ENCODE results near the gene TRAF2. TPM values are rescaled to one million over a fixed set of nuclear protein-coding genes. Genes with fewer than 3 reads are reported as not detected.

Gene TRAF2
- polyA plus RNA-seq, 3 donors: 1.6 to 6.1 (median 2.0) TPM

- H3K27ac ChIP-seq (ENCODE audit: low read depth in 1 of 2, low read length in 2 of 2): no peak overlapping the region
- H3K27me3 Mint-ChIP-seq (ENCODE audit: low read depth in 3 of 3): no peaks in the 10 kb centered on the region
- H3K27me3 ChIP-seq (ENCODE audit: control insufficient read depth in 2 of 2, insufficient read depth in 2 of 2, low read length in 2 of 2): no peaks in the 10 kb centered on the region
- H3K4me1 Mint-ChIP-seq: peaks cover 3% of the 10 kb centered on the region
- peaks cover 3 to 5% of the 10 kb centered on the region in 2 donors for H3K4me1 ChIP-seq (ENCODE audit: control insufficient read depth in 1 of 2, insufficient read depth in 2 of 2, low read length in 2 of 2)
- peaks cover 0 to 9% of the 10 kb centered on the region in 2 donors for H3K36me3 Mint-ChIP-seq
- peaks cover 0 to 5% of the 10 kb centered on the region in 2 donors for H3K36me3 ChIP-seq (replicated peaks in 1 of 2; ENCODE audit: control insufficient read depth in 1 of 2, insufficient read depth in 2 of 2, low read length in 2 of 2)
- WGBS (ENCODE audit: insufficient coverage): 88% methylated on average over 15 of the region's 23 CpGs
- H3K27ac Mint-ChIP-seq: no peak overlapping the region
- no peaks in the 10 kb centered on the region for H3K79me2 ChIP-seq (ENCODE audit: insufficient read depth, low read length)
- H3K9me3 ChIP-seq (replicated peaks in 1 of 2; ENCODE audit: control insufficient read depth in 1 of 2, insufficient read depth in 1 of 2, low read length in 2 of 2): no peaks in the 10 kb centered on the region
- no peak overlapping the region for H3K4me3 Mint-ChIP-seq
- intact Hi-C loops (cut with micrococcal nuclease): no loop called here
- peaks cover 20% of the 10 kb centered on the region for H4K20me1 ChIP-seq (ENCODE audit: insufficient read depth, low read length)
- no peak overlapping the region for H3K9ac ChIP-seq (ENCODE audit: insufficient read depth, low read length, poor library complexity, severe bottlenecking)
- H3K4me3 ChIP-seq (replicated peaks in 1 of 3; ENCODE audit: low read depth in 2 of 3, low read length in 3 of 3): no peak overlapping the region
- DNase-seq: no peak
- TF ChIP-seq, protein P1, sequence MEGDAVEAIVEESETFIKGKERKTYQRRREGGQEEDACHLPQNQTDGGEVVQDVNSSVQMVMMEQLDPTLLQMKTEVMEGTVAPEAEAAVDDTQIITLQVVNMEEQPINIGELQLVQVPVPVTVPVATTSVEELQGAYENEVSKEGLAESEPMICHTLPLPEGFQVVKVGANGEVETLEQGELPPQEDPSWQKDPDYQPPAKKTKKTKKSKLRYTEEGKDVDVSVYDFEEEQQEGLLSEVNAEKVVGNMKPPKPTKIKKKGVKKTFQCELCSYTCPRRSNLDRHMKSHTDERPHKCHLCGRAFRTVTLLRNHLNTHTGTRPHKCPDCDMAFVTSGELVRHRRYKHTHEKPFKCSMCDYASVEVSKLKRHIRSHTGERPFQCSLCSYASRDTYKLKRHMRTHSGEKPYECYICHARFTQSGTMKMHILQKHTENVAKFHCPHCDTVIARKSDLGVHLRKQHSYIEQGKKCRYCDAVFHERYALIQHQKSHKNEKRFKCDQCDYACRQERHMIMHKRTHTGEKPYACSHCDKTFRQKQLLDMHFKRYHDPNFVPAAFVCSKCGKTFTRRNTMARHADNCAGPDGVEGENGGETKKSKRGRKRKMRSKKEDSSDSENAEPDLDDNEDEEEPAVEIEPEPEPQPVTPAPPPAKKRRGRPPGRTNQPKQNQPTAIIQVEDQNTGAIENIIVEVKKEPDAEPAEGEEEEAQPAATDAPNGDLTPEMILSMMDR (IDR thresholded peaks at IDR 0.05): no peak
- no peaks in the 10 kb centered on the region for H3K9me3 Mint-ChIP-seq
- no peak overlapping the region for H2AFZ ChIP-seq (ENCODE audit: insufficient read depth, low read depth, low read length, poor library complexity, severe bottlenecking)
- H3K4me2 ChIP-seq (replicated peaks; ENCODE audit: extremely low read depth, low read length, poor library complexity, severe bottlenecking): no peak overlapping the region
Observed at GRCh38 chr9:136854842-136855460, 31.4 kb upstream of the TRAF2 start.

GRCh38 chr9:136855461-136856078 lies 30.7 kb upstream of the TRAF2 start:
- Histone ChIP-seq H3K4me3 (replicated peaks in 1 of 3; ENCODE audit: low read depth in 2 of 3, low read length in 3 of 3) (no peak overlapping the region), H3K27me3 (ENCODE audit: control insufficient read depth in 2 of 2, insufficient read depth in 2 of 2, low read length in 2 of 2) (no peaks in the 10 kb centered on the region), H2AFZ (ENCODE audit: insufficient read depth, low read depth, low read length, poor library complexity, severe bottlenecking) (no peak overlapping the region), H3K4me2 (replicated peaks; ENCODE audit: extremely low read depth, low read length, poor library complexity, severe bottlenecking) (no peak overlapping the region), H3K9me3 (replicated peaks in 1 of 2; ENCODE audit: control insufficient read depth in 1 of 2, insufficient read depth in 1 of 2, low read length in 2 of 2) (no peaks in the 10 kb centered on the region), H3K36me3 (replicated peaks in 1 of 2; ENCODE audit: control insufficient read depth in 1 of 2, insufficient read depth in 2 of 2, low read length in 2 of 2) (peaks cover 2 to 3% of the 10 kb centered on the region in 2 donors), H3K9ac (ENCODE audit: insufficient read depth, low read length, poor library complexity, severe bottlenecking) (no peak overlapping the region), H4K20me1 (ENCODE audit: insufficient read depth, low read length) (peaks cover 19% of the 10 kb centered on the region), H3K4me1 (ENCODE audit: control insufficient read depth in 1 of 2, insufficient read depth in 2 of 2, low read length in 2 of 2) (no peaks in the 10 kb centered on the region), H3K79me2 (ENCODE audit: insufficient read depth, low read length) (no peaks in the 10 kb centered on the region), H3K27ac (ENCODE audit: low read depth in 1 of 2, low read length in 2 of 2) (no peak overlapping the region)
- no peaks in the 10 kb centered on the region for H3K4me1 Mint-ChIP-seq
- no peak overlapping the region for H3K4me3 Mint-ChIP-seq
- no peak overlapping the region for H3K27ac Mint-ChIP-seq
- H3K27me3 Mint-ChIP-seq (ENCODE audit: low read depth in 3 of 3): no peaks in the 10 kb centered on the region
- no peaks in the 10 kb centered on the region for H3K9me3 Mint-ChIP-seq
- no peak for DNase-seq
- 88% methylated on average over 20 of the region's 26 CpGs for WGBS (ENCODE audit: insufficient coverage)
- TF ChIP-seq, protein P1 (IDR thresholded peaks at IDR 0.05): no peak
- peaks cover 2 to 11% of the 10 kb centered on the region in 2 donors for H3K36me3 Mint-ChIP-seq
- intact Hi-C loops (cut with micrococcal nuclease): no loop called here
